ENCODE results near the gene SAP30BP.
A peak's percentile ranks its signal among the peaks of the same experiment; 100 is the strongest.

The SAP30BP gene

DNA sequence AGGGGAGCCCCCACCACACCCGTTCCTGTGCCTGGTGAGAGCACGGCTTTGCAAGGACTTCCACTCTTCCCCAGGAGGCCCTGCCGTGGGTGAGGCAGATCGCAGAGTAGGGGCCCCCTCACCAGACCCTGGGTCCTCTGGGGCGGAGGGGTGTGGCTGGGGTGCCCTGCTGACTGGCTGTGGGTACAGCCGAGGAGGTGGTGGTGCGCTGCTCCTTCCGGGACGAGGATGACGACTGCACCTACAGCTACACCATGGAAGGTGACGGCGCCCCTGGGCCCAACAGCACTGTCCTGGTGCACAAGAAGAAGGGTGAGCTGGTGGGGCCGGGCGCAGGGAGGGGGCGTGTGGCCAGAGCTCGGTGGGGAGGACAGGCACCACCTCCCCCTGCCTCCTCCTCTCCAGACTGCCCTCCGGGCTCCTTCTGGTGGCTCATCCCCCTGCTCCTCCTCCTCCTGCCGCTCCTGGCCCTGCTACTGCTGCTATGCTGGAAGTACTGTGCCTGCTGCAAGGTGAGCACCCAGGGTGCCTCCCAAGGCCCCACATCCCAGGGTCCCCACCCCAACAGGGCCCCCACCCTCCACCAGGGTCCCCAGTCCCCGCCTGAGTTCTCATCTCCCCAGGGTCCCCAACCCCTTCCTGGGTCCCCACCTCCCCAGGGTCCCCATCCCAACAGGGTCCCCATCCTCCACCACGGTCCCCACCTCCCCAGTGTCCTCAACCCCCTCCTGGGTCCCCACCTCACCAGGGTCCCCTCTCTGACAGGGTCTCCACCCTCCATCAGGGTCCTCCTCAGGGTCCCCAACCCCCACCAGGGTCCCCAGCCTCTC lies 70.2 kb downstream of the SAP30BP start:
- DNase-seq (ENCODE audit: extremely low read depth in 1 of 2, low read depth in 1 of 2) = no peak

- no peak for DNase-seq (ENCODE audit: extremely low read depth in 1 of 2, low read depth in 1 of 2)
Measured at GRCh38 chr17:75738218-75738802, 71.2 kb downstream of the SAP30BP start.

- DNase-seq (ENCODE audit: extremely low read depth in 1 of 2, low read depth in 1 of 2) = no peak
Measured at GRCh38 chr17:75739174-75739573, 72.0 kb downstream of the SAP30BP start.

DNA sequence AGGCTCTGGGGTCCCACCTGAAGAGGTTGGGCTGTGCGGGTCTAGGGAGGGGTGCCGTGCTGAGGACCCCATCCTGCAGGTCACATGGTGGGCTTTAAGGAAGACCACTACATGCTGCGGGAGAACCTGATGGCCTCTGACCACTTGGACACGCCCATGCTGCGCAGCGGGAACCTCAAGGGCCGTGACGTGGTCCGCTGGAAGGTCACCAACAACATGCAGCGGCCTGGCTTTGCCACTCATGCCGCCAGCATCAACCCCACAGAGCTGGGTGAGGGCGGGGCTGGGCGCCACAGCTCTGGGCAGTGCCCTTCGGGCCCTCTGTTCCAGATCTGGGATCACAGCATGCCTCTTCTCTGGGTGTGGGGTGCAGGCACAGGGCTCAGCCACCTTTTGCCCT lies 72.7 kb downstream of the SAP30BP start:
- DNase-seq (ENCODE audit: extremely low read depth in 1 of 2, low read depth in 1 of 2) = no peak

GRCh38 chr17:75740215-75740614 lies 73.1 kb downstream of the SAP30BP start:
- DNase-seq (ENCODE audit: extremely low read depth in 1 of 2, low read depth in 1 of 2) = no peak

DNA sequence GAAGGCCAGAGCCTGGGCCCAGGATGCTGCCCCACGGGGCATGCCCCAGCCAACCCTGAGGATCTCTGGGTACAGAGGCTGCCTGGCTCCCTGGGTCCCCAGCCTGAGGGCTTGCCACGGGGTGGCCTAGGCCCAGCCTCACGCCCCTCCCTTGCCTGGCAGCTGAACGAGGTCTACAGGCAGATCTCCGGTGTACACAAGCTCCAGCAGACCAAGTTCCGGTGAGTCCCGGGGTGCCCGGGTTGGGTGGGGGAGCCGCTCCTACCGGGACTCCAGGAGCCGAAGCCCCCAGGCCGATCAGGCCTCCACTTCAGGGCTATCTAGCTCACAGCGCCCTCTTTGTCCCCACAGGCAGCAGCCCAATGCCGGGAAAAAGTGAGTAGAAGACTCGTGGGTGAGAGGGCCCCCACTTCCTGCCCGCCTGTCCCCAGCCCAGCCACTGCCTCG lies 73.5 kb downstream of the SAP30BP start:
- no peak for DNase-seq (ENCODE audit: extremely low read depth in 1 of 2, low read depth in 1 of 2)

GRCh38 chr17:75742337-75742736 lies 75.2 kb downstream of the SAP30BP start:
- DNase-seq (ENCODE audit: extremely low read depth in 1 of 2, low read depth in 1 of 2) = no peak

DNA sequence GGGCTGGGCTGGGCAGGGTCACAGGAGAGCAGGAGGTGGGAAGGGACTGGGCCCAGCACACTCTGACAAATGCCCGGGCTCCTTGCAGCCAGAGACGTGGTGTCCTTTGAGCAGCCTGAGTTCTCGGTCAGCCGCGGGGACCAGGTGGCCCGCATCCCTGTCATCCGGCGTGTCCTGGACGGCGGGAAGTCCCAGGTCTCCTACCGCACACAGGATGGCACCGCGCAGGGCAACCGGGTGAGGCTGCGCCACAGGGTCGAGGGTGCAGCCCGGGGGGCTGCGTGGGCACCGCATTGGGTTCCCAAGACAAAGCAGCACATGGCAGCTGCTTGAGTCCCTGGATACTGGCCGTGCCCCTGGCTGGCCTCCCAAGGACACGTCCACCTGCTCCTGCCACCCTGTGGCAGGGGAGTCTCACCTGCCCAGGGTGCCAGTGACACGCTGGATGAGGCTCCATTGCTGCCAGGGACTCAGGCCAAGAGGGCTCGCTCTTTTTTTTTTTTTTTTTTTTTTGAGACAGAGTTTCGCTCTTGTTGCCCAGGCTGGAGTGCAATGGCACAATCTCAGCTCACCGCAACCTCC lies 76.6 kb downstream of the SAP30BP start:
- no peak for DNase-seq (ENCODE audit: extremely low read depth in 1 of 2, low read depth in 1 of 2)

- no peak for DNase-seq (ENCODE audit: extremely low read depth in 1 of 2, low read depth in 1 of 2)
Measured at GRCh38 chr17:75748706-75749105, 81.6 kb downstream of the SAP30BP start.

DNA sequence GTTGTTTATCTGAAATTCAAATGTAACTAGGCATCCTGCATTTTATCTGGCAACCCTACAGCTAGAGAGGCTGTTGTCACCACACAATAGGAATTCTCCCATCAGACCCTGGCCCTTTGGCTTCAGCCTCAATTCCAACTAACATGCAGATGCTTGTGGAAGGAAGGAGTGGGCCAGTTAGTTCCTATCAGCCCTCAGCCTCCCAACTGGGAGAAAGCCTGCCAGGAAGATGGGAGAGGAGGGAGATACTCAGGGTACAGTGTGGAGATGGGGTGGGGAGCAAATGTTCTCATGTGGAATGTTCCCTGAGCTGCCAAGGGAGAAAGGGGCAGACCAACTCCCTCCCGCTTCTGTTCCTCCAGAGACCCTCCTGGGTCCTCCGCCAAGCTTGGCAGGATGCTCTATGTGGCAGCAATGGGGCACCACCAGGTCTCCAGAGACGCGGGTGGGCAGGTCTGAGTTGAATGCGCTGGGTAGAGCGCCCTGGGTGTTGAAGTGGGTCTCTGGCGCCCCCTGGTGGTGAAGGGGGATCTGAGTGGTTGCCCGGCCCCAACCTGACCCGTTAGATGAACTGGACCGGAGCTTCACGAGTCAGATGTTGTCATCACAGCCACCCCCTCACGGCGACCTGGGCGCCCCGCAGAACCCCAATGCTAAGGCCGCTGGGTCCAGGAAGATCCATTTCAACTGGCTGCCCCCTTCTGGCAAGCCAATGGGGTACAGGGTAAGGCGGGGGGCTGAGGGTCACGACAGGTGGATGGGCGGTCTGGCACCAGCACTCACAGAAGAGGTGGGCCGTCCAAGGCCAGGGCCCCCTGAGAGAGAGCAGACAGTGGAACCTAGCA lies 82.6 kb downstream of the SAP30BP start:
- peak; percentile 72 to 90 for DNase-seq (ENCODE audit: extremely low read depth in 1 of 2, low read depth in 1 of 2)

- no peak for DNase-seq (ENCODE audit: extremely low read depth in 1 of 2, low read depth in 1 of 2)
Measured at GRCh38 chr17:75750661-75751423, 83.7 kb downstream of the SAP30BP start.

GRCh38 chr17:75751676-75752404 lies 84.7 kb downstream of the SAP30BP start:
- DNase-seq (ENCODE audit: extremely low read depth in 1 of 2, low read depth in 1 of 2) = no peak

- DNase-seq (ENCODE audit: extremely low read depth in 1 of 2, low read depth in 1 of 2) = no peak
Measured at GRCh38 chr17:75752405-75752709, 85.2 kb downstream of the SAP30BP start.

- no peak for DNase-seq (ENCODE audit: extremely low read depth in 1 of 2, low read depth in 1 of 2)
Measured at GRCh38 chr17:75752802-75753513, 85.8 kb downstream of the SAP30BP start.

DNA sequence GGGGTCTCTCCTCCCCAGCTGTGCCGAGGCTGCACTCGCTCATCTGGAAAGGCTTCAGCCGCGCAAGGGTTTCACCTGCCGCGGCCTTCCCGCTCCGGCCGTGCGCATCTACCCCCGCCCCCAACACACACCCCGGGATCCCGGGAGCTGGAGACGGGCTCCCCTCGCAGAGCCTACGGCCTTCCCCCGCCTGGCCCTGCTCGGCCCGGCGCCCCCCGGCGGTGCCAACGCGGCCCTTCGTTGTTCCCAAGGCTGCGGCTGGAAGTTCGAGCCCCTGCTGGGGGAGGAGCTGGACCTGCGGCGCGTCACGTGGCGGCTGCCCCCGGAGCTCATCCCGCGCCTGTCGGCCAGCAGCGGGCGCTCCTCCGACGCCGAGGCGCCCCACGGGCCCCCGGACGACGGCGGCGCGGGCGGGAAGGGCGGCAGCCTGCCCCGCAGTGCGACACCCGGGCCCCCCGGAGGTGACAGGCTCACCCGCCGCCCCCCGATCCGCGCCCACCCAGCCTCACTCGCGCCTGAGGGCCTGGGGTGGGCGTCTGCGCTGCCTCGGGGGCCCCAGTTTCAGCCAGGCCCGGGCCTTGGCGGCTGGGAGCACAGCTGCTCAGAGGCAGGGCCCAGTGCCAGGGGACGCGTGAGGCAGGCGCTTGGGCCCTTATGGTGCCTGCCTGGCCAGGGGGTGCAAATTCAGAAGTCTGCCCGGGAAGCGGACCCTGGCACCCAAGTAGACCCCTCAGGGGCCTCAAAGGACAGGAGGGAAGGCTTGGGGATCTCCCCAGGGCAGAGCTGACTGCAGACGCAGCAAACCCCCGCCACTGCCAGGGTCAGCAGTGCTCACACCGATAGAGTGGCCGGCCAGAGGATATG lies 86.6 kb downstream of the SAP30BP start:
- DNase-seq (ENCODE audit: extremely low read depth in 1 of 2, low read depth in 1 of 2) = peak in 1 of 2 donors; percentile 62

DNA sequence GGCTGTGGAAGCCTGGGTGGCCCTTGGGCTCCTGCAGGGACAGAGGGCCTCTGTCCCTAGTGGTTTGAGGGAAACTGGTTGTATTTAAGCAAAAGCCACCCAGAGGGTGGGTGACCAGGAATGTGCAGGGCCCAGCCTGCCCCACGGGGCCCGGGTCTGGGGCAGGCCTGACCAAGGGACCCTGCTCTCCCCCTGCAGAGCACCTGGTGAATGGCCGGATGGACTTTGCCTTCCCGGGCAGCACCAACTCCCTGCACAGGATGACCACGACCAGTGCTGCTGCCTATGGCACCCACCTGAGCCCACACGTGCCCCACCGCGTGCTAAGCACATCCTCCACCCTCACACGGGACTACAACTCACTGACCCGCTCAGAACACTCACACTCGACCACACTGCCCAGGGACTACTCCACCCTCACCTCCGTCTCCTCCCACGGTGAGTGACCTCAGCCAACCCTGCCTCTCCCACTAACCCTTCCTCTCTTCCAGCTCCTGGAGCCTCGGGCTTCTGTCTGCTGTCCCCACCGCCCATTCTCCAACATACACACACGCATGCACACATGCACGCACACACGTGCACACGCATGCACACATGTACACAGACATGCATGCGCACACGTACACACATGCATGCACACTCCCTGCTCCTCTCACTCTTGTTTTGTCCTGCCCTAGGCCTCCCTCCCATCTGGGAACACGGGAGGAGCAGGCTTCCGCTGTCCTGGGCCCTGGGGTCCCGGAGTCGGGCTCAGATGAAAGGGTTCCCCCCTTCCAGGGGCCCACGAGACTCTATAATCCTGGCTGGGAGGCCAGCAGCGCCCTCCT lies 87.5 kb downstream of the SAP30BP start:
- no peak for DNase-seq (ENCODE audit: extremely low read depth in 1 of 2, low read depth in 1 of 2)

DNA sequence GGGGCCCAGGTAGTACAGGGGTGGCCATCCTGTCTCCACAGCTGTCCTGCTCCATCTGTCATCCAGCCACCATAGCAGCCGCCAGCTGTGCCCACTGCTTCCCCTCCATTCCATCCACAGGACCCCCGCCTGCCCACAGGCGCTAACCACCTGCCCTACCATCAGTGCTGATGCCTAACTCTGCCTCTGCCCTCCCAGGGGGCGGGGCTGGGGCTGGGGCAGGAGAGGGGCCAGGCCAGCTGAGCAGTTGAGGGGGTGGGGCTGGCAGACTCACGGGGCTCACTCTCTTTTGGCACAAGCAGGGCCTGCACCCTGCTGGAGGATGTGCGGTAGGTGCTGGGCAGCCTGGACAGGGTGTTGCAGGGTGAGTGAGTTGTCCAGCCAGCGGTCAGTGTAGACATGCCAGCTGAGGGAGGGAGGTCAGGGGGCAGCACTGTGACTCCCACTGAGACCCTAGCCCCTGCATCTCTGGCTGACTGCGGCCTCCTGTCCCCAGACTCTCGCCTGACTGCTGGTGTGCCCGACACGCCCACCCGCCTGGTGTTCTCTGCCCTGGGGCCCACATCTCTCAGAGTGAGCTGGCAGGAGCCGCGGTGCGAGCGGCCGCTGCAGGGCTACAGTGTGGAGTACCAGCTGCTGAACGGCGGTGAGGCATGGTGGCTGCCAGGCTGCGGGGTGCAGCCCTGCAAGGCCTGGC lies 88.2 kb downstream of the SAP30BP start:
- DNase-seq (ENCODE audit: extremely low read depth in 1 of 2, low read depth in 1 of 2) = no peak
